Nucleus accumbens (tissue), 56 donors: ENCODE results near the gene MYBPH.
A peak's percentile ranks its signal among the peaks of the same experiment; 100 is the strongest.

Experiments
- DNase-seq, 56 donors: peaks; one replicate each; lab custom pipeline; 2025; lab: John Stamatoyannopoulos, UW

MYBPH gene

DNA sequence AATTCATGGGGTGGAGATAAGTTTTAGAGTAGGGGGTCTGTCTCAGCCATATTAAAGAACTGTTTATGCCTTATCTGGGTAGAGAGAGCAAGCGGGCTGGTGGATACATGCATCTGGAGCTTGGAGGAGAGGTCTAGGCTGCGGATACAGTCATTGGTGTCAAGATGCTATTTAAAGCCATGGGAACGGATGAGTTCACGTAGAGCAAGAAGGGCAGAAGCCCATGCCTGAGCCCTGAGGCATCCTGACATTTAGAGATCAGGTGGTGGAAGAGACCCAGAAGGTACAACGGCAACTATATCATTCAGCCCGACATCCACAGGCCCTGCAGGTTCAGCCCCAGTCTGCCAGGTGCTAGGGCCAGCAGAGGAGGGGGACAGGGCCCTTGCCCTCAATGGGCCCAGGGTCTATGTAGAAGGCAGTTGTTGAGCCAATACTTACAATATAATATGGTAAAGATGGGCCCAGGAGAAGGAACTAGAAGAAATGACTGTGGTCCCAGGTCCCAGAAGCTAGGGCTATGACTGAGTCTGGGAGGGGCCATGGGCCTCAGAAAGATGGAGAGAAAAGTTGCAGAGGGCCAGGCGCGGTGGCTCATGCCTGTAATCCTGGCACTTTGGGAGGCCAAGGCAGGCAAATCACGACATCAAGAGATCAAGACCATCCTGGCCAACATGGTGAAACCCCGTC, 26.0 kb upstream of the MYBPH start:
- no peak for DNase-seq

GRCh38 chr1:203200916-203201315, 25.3 kb upstream of the MYBPH start:
- no peak for DNase-seq

GRCh38 chr1:203199816-203200571, 24.4 kb upstream of the MYBPH start:
- DNase-seq: no peak

GRCh38 chr1:203199481-203199815, 23.8 kb upstream of the MYBPH start:
- DNase-seq: no peak

GRCh38 chr1:203199002-203199401, 23.4 kb upstream of the MYBPH start:
- no peak for DNase-seq

DNA sequence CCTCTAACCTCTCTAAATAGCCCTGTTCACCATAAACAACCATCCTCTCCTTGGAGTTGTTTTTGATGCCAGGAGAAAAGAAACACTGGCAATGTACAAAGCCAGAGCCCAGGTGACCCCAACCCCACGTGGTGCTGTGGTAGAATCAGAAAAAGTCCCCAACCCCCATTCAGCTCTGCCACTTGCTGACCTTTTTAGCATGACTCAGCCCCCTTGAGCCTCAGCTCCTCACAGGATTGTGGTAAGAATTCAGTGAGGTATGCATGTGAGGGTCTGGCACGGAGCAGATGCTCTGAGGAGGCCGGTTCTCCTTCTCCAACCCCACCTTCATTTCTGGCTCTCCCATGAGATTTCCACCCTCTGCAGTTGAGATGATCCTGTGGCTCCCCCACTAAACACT, 22.0 kb upstream of the MYBPH start:
- DNase-seq: no peak

GRCh38 chr1:203196371-203196770, 20.7 kb upstream of the MYBPH start:
- DNase-seq: no peak

GRCh38 chr1:203190949-203191348, 15.3 kb upstream of the MYBPH start:
- DNase-seq: no peak

DNA sequence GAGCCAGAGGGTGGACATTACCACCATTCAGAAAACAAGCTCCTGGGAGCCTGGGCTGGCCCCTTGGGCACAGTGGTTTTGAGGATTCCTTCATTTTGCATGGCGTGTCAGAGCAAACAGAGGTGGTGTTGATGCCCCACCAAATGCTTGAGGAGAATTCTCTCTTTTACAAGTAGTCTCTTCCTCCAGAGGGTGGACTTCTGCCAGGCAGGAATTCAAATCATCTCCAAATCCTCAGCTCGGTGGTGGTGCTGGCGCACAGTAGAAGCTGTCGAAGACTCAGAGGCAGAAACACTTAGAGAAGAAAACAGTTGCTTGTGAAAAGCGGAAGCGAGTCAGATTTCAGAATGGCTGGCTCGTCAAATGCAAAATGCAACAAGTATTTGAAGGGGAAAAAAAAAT, 14.3 kb upstream of the MYBPH start:
- DNase-seq: peak in 3 of 56 donors; percentile 20 to 29 (median 20)

DNA sequence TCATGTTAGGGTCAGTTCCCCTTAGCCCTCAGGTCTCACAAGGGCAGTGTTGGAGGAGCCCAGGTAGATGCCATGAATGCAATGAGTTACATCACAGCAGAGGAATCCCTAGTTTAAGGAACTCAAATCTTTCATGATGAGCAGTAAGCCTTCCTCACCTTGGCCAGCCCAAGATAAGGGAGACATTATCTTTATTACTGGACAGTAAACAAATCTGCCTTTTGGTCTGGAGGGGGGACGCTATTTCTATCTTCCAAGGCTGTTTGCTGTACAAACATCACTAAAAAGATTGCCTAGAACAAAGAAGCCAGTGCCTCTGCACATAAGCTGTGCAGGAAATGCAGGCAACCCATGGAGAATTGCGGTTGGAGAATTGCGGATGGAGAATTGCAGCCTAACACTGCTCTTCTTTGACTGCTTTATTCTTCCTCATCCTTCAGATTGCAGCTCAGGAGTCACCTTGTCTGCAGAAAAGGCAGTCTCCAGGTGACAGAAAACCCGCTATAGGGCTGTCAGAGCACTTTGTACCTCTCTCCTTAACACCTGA, 13.1 kb upstream of the MYBPH start:
- no peak for DNase-seq

DNA sequence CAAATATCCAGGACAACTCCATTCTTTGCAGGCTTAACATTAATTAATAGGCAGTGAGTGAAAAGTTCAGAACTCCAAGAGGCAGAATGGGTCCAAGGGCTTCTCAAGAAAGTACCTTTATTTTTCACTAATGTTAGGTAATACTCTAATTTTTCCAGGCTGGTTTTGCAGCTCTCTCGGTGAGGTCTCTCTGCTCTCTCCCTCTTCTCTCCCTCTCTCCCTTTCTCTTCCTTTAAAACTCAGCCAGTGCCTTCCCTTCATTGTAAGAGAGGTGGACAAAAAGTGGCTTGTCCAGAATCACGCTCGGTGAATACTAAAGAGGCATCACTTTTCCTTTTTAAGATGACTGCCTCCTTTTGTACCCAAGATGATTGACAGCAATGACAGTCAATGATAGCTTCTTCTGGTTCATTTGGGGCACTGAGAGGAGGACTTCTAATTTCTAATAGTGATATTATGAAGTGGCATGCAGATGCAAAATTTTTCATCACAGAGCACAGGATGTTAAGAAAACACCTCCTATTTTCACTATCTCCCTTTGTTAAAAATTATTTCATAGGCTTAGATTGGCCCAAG, 12.2 kb upstream of the MYBPH start:
- peak in 1 of 56 donors; percentile 34 for DNase-seq

GRCh38 chr1:203187304-203187685, 11.7 kb upstream of the MYBPH start:
- DNase-seq: peak in 2 of 56 donors; percentile 34 to 43

GRCh38 chr1:203186446-203187303, 11.0 kb upstream of the MYBPH start, which contains the start of gene CHI3L1:
Gene CHI3L1 (minus strand): TSS chr1:203186704. CDS start chr1:203186623, 81 bp downstream.
- peak in 33 of 56 donors; percentile 23 to 75 (median 51) for DNase-seq

- no peak for DNase-seq
Measured at GRCh38 chr1:203186091-203186445, 10.4 kb upstream of the MYBPH start.

- no peak for DNase-seq
Measured at GRCh38 chr1:203185585-203185984, 10.0 kb upstream of the MYBPH start.

DNA sequence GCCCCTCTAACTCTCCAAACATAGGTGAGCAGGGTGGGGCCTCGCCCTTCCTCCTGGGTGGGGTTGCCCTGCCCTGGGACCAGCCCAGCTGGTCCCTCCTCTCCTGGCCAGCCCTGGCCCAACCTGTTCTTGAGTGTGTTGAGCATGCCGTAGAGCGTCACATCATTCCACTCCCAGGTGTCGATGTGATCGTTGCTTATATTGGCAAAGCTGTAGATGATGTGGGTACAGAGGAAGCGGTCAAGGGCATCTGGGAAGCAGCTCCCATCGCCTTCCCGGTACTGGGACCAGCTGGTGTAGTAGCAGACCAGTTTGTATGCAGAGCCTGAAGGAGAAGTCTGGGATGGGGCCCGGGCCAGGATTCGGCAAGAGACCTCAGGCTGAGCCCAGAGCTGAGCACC, 9.4 kb upstream of the MYBPH start:
- DNase-seq: peak in 1 of 56 donors; percentile 31

GRCh38 chr1:203184467-203184866, 8.8 kb upstream of the MYBPH start:
- DNase-seq: no peak

GRCh38 chr1:203183828-203184227, 8.2 kb upstream of the MYBPH start:
- no peak for DNase-seq

- DNase-seq: no peak
Measured at GRCh38 chr1:203182387-203182953, 6.8 kb upstream of the MYBPH start.
